ENCODE results near the gene SYNGR4.

- no peak for TF ChIP-seq EZH2phosphoT487 (IDR thresholded peaks at IDR 0.05; ENCODE audit: insufficient read depth, low read depth)
- no peak for TF ChIP-seq EZH2 (IDR thresholded peaks at IDR 0.05; ENCODE audit: insufficient read depth, poor library complexity, severe bottlenecking)
Observed at GRCh38 chr19:48351341-48351752, 12.8 kb upstream of the SYNGR4 start.
